Suppressor macrophage (primary cell): ENCODE data around the gene AQP5.
"Not testable (repeated sequence)": the region's sequence is repeated elsewhere in the genome, so short reads cannot be mapped to it uniquely, and the experiment has no call there.

ENCODE experiments used
- DNase-seq, 4 experiments: peaks; one replicate each; pipeline ENCODE4 v3.0.0-alpha.2; 2020 to 2022

Gene AQP5

DNA sequence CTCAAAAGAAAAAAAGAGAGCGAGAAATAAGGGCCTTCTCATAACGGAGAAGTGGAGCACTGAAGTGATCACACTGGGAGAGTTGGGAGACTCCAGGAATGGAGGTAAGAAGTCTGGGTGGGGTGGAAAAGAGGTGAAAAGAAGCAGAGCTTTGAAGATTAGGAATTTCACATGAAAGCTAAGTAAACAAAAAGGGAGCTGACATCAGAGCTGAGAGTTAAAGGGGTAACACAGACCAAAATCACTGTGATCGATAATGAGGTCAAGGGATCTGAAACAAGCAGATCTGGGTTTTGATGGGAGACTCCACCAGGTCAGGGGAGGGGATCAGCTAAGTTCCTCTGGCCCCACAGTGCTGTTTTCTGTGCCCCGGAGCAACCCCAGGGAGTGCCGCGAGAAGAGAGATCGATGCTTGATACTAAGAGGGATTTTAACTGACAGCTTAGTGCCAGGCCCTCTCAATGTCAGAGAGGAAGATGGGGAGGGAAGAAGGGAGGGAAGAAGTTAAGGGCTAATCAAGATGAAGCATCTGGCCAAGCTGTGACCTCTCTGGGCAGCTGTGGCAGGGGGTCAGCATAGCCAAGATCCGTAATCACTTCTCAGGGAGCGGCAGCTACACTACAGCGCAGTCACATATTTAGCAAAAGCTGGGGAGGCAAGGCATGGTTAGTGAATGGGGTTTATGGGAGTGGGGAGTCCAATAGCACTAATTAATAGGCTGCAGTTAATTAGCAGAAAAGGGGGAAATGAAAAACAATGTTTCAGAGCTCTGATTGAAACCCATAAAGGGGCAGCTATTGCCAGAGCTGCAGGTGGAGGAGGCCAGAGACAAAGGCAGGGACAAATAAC lies 19.1 kb downstream of the AQP5 start:
- DNase-seq, result no peak

DNA sequence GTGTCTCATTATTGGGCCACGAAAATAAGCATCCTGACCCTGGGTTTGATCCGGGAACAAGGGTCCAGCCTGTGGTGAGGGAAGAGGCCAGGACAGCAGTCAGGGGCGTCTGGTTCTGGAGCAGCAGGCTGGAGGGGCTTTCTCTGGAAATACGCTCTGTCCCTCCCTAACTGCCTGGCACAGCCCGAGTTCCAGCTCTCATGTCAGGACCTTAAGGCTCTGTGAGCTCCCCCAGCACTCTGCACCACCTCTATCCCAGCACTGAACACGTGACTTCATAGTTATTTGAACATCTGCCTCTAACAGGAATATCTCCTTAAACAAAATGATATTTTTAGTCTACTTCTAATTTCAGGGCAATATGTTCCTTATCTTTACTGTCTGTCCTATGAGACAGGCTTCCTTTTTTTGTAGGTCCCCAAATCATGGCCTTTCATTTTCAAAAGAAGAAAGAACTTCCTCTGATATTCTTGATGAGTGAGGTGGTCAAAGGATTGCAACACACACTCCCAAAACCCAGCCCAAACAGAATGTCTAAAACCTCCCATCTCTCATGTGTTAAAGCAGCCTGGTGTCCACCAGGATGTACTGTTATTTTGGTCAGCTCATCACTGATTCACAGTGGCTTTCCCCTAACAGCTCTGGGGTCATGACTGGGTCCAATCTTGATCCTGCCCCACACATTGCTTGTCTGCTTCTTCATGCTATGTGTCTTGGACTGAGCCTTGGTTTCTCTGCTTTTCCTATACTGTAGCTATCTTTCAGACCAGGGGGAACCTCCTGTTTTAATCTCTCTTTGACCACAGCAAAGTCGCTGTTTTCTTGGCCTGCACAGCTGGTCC lies 20.8 kb downstream of the AQP5 start:
- peak; percentile 45 to 74 (median 64) for DNase-seq

GRCh38 chr12:49983892-49984291 lies 22.2 kb downstream of the AQP5 start:
- peak; percentile 54 to 74 (median 66) for DNase-seq

DNA sequence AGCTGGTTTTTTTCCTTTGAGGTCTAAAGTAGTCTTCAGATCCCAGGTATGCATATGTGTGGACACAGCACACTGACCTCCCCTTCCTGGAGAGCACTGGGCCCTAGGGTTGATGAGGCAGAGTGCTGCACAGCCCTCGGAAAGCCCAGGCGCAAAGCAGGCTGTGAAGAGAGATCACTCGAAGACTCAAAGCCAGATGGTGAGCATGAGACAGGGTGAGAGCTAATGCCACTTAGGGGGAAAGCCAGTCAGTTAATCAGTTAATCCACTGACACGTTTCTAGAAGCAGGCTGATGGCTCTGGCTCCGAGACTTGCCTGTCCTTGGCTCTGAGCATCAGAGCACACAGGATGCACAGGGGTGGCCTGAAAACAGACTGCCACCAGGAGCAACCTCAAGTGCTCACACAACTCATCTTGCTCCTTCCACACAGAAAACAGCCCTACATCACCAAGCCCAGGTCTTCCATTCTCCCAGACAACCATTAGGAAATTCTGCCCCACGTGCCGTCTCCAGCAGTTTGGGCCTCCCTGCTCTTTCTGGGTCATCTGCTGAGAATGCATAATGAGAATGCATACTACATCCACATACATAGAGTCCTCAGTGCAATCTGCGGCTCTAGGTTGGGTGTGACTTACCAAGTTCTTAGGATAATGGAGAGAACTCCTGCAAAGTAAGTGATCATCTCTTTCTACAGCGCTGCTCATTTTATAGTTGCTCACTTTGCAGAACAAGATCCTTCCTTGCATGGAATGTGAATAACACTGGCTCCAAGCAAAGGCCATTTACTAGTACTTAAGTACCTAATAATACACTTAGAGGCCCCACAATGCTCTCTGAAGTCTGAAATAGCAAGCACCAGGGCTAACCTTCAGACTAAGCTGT lies 23.0 kb downstream of the AQP5 start:
- no peak for DNase-seq

- DNase-seq, result no peak
Measured at GRCh38 chr12:49985981-49986380, 24.3 kb downstream of the AQP5 start.

GRCh38 chr12:49986476-49986875 lies 24.8 kb downstream of the AQP5 start:
- peak; percentile 21 to 64 (median 54) for DNase-seq

GRCh38 chr12:49987625-49988303 lies 26.1 kb downstream of the AQP5 start:
- peak; percentile 45 to 78 (median 62) for DNase-seq

DNA sequence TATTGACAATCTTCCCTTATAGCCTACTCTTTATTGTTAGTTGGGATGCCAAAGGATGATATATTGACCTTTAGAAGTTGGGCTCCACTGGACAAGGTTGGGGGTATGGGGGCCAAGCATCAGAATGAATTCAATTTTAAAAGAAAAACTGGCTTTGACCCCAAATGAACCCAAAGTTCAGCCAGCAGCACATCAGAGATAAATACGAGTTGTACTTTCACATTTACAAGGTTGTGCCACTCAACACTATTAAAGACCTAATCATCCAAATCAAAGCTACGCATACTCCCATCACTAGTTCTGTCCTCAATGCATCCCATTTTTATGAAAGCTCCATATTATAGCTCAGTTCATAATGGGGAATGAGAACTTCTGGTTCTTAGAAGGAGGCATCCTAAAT lies 27.7 kb downstream of the AQP5 start:
- DNase-seq, result not testable (repeated sequence)

- peak in 2 of 4 experiments; percentile 76 to 82 for DNase-seq
Measured at GRCh38 chr12:49990273-49990672, 28.6 kb downstream of the AQP5 start.

GRCh38 chr12:49998453-49998852 lies 36.8 kb downstream of the AQP5 start:
- no peak for DNase-seq

DNA sequence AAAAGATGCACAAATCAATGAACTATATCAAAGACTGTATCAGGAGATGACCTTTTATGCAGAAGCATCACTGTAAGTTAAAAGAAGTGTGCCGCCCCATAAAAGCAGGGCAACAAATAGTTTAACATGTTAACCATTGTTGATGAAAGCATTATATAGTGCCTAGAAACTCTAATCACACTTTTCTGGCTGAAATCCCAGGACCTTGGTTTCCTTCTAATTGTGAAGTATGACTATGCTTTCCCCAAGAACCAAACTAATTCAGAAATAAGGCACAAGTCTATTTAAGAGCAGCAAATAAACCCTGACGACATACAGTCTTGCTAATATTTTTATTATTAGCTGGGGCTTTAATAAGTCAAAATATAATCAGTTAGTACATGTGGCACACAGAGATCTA lies 41.9 kb downstream of the AQP5 start:
- DNase-seq, result no peak

- no peak for DNase-seq
Measured at GRCh38 chr12:50004696-50005095, 43.0 kb downstream of the AQP5 start.

GRCh38 chr12:50005175-50005574 lies 43.5 kb downstream of the AQP5 start:
- no peak for DNase-seq

- DNase-seq, result no peak
Measured at GRCh38 chr12:50006280-50006679, 44.6 kb downstream of the AQP5 start.

GRCh38 chr12:50006754-50007442 lies 45.2 kb downstream of the AQP5 start:
- no peak for DNase-seq

DNA sequence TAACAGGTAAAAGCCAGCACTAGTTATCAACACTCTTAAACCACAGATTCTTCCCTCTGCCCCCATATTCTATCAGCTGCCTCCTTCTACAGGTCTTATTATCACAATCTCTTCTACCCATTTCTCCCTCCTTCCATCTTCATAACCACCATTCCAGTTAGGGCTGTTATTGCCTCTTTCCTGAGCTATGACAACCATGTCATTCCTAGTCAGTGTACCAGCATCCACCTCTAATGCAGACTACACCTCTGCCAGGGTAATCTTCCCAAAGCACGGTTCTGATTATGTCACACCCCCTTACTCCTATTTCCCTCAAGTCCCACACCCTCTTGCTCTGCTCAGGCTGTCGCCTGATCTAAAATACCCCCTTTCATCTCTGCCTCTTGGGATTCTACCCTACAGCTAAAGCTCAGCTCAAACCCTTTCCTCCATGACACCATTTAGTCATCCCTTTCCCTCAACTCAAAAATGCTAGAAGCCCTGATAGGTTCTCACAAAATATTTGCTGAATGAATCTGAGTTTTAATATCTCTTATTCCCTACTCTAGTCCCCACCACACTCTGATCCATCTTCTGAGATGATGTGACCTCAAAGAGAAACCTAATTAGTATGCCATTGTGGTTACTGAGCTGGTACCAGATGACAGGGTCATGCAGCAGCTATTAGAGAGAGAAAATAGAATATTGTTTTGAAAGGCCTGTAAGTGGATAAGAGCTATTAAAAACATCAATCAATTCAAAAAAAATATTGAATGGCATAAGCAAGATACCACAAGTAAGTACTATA lies 51.9 kb downstream of the AQP5 start:
- no peak for DNase-seq

DNA sequence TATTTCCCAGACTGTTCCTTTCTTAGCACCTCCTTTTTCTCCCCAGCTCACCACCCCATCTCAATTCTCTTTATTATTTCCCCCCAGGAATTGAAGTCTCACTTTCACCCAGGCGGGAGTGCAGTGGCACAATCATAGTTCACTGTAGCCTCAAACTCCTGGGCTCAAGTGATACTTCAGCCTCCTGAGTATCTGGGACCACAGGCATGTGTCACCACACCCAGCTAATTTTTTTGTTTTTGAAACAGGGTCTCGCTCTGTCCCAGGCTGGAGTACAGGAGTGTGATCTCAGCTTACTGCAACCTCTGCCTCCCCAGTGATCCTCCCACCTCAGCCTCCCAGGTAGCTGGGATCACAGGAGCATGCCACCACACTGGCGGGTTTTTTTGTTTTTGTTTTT lies 52.7 kb downstream of the AQP5 start:
- DNase-seq, result no peak
